Measurements from ENCODE around the gene ARFGAP1. TPM values are rescaled to one million over a fixed set of nuclear protein-coding genes. Genes with fewer than 3 reads are reported as not detected.

Gene ARFGAP1
- polyA plus RNA-seq (ENCODE audit: insufficient read length in 4 of 4), result 10 to 100 TPM; 58.3 to 91.1 (median 76.8) TPM

GRCh38 chr20:63272105-63273058 is at the start of gene ARFGAP1:
ARFGAP1 (plus strand) TSS chr20:63272813; CDS start chr20:63275581, 2,768 bp downstream.
- DNase-seq (ENCODE audit: low read depth in 4 of 4, low spot score in 3 of 4), result peak; percentile 80 to 87 (median 84)

- DNase-seq (ENCODE audit: low read depth in 4 of 4, low spot score in 3 of 4), result no peak
Measured at GRCh38 chr20:63223121-63223825, 49.3 kb upstream of the ARFGAP1 start.

GRCh38 chr20:63223826-63224207 is 48.8 kb upstream of the ARFGAP1 start:
- DNase-seq (ENCODE audit: low read depth in 4 of 4, low spot score in 3 of 4), result no peak

DNA sequence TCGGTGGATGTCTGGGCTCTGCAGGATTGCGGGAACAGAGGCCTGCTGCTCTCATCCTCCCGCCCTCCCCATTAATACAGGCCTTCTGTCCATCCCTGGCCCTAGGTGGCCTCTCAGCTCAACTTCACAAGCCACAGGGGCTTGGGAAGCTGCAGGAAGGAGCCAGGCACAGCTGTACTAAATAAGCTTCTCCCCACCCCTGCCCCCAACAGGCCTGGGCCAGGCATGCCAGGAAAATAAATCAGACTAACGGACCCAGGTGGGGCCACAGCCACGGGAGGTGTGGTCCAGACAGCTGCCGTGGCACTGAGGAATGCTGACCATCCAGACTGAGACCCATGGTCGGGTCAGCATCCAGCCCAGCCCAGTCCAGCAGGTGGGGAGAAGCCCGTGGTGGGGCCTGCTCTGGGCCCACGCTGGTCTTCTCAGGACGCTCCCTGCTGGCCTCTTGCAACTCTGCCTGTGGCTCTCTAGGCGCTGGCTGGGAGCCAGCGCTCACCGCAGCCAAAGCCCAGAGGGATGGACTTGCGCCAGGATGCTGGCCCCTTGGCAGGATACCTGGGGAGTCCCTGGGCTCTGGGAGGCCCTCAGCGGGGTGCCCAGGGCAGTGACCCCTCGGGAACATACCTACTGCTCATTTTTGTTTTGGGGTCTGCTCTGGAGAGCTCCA is 48.1 kb upstream of the ARFGAP1 start:
- no peak for DNase-seq (ENCODE audit: low read depth in 4 of 4, low spot score in 3 of 4)

DNA sequence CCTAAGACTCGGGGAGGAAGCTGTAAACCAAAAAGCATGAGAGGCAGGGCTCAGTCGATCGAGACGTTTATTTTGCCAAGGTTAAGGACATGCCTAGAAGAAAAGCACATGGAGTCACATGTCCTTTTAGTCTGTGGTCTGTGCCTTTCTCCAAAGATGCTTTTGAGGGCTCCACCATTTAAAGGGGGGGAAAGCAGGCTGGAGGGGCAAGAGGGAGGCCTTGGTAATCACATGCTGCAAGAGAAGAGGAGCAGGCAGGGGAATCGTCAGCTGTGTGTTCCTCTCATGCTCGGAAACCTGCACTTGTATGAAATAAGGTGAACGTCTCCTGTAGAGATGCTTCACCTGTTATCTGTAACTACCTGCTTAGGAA is 47.5 kb upstream of the ARFGAP1 start:
- no peak for DNase-seq (ENCODE audit: low read depth in 4 of 4, low spot score in 3 of 4)

DNA sequence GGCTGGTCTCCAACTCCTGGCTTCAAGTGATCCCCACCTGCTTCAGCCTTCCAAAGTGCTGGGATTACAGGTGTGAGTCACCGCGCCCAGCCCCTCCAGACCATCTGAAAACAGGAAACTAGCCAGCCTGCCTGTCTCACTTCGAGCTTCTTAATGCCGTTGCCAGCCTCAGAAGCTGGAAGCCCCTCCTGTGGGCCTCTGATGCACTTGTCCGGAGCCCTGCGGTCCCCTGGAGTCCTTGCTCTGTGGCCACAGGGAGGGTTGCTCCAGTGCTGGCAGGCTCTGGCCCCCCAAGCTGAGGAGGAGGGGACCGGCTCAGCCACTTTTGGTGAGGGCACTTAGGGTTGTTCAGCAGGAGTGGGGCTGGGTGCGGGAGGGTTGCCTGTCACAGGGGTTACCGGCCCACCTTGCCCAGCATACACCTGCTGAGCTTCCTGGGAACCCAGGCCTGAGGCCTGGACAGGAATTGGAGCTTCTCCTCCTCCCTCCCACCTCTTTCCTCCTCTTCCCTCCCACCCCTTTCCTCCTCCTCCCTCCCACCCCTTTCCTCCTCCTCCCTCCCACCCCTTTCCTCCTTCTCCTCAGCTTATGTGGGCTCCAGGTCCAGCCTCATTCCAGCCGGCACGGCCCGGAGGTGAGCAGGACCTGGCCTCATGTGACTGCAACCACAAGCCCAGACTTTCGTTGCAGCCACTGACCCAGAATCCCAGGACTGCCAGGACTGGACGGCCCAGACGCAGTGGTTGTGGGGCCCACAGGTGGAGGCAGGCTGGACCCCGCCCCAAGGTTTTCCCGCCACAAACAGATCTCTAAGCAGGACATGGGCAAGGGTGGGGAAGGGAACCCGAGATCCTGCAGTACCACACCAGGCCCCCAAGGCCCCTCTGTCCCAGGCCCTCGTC is 46.3 kb upstream of the ARFGAP1 start:
- DNase-seq (ENCODE audit: low read depth in 4 of 4, low spot score in 3 of 4), result no peak

- DNase-seq (ENCODE audit: low read depth in 4 of 4, low spot score in 3 of 4), result no peak
Measured at GRCh38 chr20:63227260-63227659, 45.4 kb upstream of the ARFGAP1 start.

- no peak for DNase-seq (ENCODE audit: low read depth in 4 of 4, low spot score in 3 of 4)
Measured at GRCh38 chr20:63228806-63229205, 43.8 kb upstream of the ARFGAP1 start.

- DNase-seq (ENCODE audit: low read depth in 4 of 4, low spot score in 3 of 4), result no peak
Measured at GRCh38 chr20:63230800-63231268, 41.8 kb upstream of the ARFGAP1 start.

- DNase-seq (ENCODE audit: low read depth in 4 of 4, low spot score in 3 of 4), result no peak
Measured at GRCh38 chr20:63232235-63233060, 40.2 kb upstream of the ARFGAP1 start.

GRCh38 chr20:63233061-63233344 is 39.6 kb upstream of the ARFGAP1 start:
- DNase-seq (ENCODE audit: low read depth in 4 of 4, low spot score in 3 of 4), result no peak

- DNase-seq (ENCODE audit: low read depth in 4 of 4, low spot score in 3 of 4), result no peak
Measured at GRCh38 chr20:63233924-63234323, 38.7 kb upstream of the ARFGAP1 start.

GRCh38 chr20:63234693-63235398 is 37.8 kb upstream of the ARFGAP1 start:
- DNase-seq (ENCODE audit: low read depth in 4 of 4, low spot score in 3 of 4), result no peak

- no peak for DNase-seq (ENCODE audit: low read depth in 4 of 4, low spot score in 3 of 4)
Measured at GRCh38 chr20:63235399-63235983, 37.1 kb upstream of the ARFGAP1 start, which contains the start of gene BIRC7. BIRC7 (plus strand) TSS chr20:63235905; CDS start chr20:63236097, 192 bp downstream.

GRCh38 chr20:63236116-63236837 is 36.3 kb upstream of the ARFGAP1 start:
- no peak for DNase-seq (ENCODE audit: low read depth in 4 of 4, low spot score in 3 of 4)

DNA sequence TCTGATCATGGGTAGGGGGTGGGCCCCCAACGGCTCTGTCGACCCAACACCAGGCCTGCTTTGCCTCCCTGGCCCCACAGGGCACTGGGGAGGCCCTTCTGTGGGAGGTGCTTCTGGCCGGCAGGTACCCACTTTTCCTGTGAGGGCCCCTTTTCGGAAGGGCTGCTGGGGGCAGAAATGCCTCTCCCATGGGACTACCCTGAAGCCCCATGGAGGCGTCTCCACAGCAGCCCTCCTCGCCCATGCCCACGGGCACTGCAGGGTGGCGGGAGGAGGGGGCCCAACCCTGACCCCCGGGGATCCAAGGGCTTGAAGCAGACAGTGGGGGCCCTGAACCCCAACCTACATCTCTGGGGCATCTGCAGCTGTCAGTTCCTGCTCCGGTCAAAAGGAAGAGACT is 34.6 kb upstream of the ARFGAP1 start:
- DNase-seq (ENCODE audit: low read depth in 4 of 4, low spot score in 3 of 4), result no peak

- DNase-seq (ENCODE audit: low read depth in 4 of 4, low spot score in 3 of 4), result no peak
Measured at GRCh38 chr20:63238514-63239125, 34.0 kb upstream of the ARFGAP1 start.

Measured in left renal pelvis (tissue), 4 donors.